DMS153 treated with DMSO at 0.1 percent for 48 hours (cell line): ENCODE measurements around the gene CTNNBIP1.

Experiments
- DNase-seq: peaks from one replicate; lab custom pipeline; 2025; ENCODE audit not compliant: unreplicated experiment; lab: John Stamatoyannopoulos, UW

The CTNNBIP1 gene

GRCh38 chr1:9881838-9882249 is 28.2 kb downstream of the CTNNBIP1 start:
- no peak for DNase-seq

GRCh38 chr1:9878404-9878803 is 31.7 kb downstream of the CTNNBIP1 start:
- no peak for DNase-seq

GRCh38 chr1:9877962-9878361 is 32.1 kb downstream of the CTNNBIP1 start:
- DNase-seq, result peak; percentile 20

GRCh38 chr1:9875636-9876000 is 34.5 kb downstream of the CTNNBIP1 start:
- DNase-seq, result no peak

GRCh38 chr1:9874959-9875635 is 35.0 kb downstream of the CTNNBIP1 start:
- DNase-seq, result peak; percentile 63

- no peak for DNase-seq
Observed at GRCh38 chr1:9874412-9874811, 35.7 kb downstream of the CTNNBIP1 start.

- DNase-seq, result no peak
Observed at GRCh38 chr1:9873992-9874391, 36.1 kb downstream of the CTNNBIP1 start.

- no peak for DNase-seq
Observed at GRCh38 chr1:9873385-9873784, 36.7 kb downstream of the CTNNBIP1 start.

- no peak for DNase-seq
Observed at GRCh38 chr1:9872430-9873165, 37.5 kb downstream of the CTNNBIP1 start.

- DNase-seq, result no peak
Observed at GRCh38 chr1:9871707-9872425, 38.2 kb downstream of the CTNNBIP1 start.

- no peak for DNase-seq
Observed at GRCh38 chr1:9871021-9871420, 39.0 kb downstream of the CTNNBIP1 start.

GRCh38 chr1:9870572-9870971 is 39.5 kb downstream of the CTNNBIP1 start:
- DNase-seq, result no peak

GRCh38 chr1:9869831-9870251 is 40.2 kb downstream of the CTNNBIP1 start:
- no peak for DNase-seq

- DNase-seq, result no peak
Observed at GRCh38 chr1:9868244-9868590, 41.9 kb downstream of the CTNNBIP1 start.

- peak; percentile 81 for DNase-seq
Observed at GRCh38 chr1:9867408-9868243, 42.4 kb downstream of the CTNNBIP1 start.

- no peak for DNase-seq
Observed at GRCh38 chr1:9866836-9867235, 43.2 kb downstream of the CTNNBIP1 start.

GRCh38 chr1:9865724-9866123 is 44.3 kb downstream of the CTNNBIP1 start:
- DNase-seq, result no peak

GRCh38 chr1:9863371-9863770 is 46.7 kb downstream of the CTNNBIP1 start:
- DNase-seq, result no peak

GRCh38 chr1:9861360-9861759 is 48.7 kb downstream of the CTNNBIP1 start:
- DNase-seq, result no peak

GRCh38 chr1:9860887-9861286 is 49.2 kb downstream of the CTNNBIP1 start:
- DNase-seq, result no peak
